ENCODE data around the gene ERFL.

The ERFL gene

DNA sequence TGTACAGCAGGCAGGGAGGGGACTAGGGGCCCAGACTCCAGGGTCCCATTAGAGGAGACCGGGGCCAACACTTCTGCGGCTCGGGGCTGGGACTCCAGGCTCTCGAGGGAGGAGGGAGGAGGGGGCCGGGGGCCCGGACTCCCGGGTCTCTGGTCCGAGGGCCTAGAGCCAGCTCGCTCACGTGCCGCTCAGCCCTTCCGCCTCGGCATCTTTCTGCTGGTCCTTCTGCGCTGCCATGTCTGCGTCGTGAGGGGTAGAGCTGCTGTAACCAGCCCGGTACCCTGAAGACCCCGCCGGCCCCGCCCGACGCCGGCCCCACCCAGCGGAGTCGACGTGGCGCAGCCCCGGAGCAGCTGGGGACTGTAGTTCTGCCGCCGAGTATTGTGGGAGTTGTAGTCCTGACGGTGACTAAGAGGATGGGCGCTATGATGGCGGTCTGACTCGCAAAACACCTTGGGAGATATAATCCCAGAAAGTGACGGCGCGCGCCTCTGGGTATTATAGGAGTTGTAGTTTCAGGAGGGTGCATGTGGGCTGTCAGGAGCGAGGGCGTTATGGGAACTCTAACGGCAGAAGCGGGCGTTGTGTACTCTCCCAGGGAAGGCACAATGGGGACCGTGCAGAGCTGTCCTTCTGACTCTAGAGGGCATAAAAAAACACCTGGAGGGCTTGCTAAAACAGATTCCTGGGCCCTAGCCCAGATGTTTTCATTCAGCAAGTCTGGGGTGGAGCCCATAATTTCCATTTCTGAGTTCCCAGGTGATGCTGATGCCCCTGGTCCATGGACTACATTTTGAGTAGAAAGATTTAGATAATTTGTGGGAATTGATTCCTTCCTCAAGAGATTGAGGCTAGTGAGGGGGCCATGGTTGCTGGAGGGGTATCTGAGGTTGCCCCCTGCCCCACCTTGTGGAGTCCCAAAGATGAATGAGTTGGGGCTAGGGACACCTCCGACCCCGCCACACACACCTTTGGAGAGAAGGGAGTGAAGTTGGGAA is 31.1 kb upstream of the ERFL start, which contains the start of gene RABAC1 (continued):
- TF ChIP-seq, protein P1, sequence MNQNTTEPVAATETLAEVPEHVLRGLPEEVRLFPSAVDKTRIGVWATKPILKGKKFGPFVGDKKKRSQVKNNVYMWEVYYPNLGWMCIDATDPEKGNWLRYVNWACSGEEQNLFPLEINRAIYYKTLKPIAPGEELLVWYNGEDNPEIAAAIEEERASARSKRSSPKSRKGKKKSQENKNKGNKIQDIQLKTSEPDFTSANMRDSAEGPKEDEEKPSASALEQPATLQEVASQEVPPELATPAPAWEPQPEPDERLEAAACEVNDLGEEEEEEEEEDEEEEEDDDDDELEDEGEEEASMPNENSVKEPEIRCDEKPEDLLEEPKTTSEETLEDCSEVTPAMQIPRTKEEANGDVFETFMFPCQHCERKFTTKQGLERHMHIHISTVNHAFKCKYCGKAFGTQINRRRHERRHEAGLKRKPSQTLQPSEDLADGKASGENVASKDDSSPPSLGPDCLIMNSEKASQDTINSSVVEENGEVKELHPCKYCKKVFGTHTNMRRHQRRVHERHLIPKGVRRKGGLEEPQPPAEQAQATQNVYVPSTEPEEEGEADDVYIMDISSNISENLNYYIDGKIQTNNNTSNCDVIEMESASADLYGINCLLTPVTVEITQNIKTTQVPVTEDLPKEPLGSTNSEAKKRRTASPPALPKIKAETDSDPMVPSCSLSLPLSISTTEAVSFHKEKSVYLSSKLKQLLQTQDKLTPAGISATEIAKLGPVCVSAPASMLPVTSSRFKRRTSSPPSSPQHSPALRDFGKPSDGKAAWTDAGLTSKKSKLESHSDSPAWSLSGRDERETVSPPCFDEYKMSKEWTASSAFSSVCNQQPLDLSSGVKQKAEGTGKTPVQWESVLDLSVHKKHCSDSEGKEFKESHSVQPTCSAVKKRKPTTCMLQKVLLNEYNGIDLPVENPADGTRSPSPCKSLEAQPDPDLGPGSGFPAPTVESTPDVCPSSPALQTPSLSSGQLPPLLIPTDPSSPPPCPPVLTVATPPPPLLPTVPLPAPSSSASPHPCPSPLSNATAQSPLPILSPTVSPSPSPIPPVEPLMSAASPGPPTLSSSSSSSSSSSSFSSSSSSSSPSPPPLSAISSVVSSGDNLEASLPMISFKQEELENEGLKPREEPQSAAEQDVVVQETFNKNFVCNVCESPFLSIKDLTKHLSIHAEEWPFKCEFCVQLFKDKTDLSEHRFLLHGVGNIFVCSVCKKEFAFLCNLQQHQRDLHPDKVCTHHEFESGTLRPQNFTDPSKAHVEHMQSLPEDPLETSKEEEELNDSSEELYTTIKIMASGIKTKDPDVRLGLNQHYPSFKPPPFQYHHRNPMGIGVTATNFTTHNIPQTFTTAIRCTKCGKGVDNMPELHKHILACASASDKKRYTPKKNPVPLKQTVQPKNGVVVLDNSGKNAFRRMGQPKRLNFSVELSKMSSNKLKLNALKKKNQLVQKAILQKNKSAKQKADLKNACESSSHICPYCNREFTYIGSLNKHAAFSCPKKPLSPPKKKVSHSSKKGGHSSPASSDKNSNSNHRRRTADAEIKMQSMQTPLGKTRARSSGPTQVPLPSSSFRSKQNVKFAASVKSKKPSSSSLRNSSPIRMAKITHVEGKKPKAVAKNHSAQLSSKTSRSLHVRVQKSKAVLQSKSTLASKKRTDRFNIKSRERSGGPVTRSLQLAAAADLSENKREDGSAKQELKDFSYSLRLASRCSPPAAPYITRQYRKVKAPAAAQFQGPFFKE (tag by site-specific recombination; IDR thresholded peaks at IDR 0.05; ENCODE audit: borderline replicate concordance) = no peak
- peak; percentile 99 for TF ChIP-seq ZBTB20 (tag by site-specific recombination; IDR thresholded peaks at IDR 0.05)
- TF ChIP-seq HOXD13 (CRISPR knock-in tag; IDR thresholded peaks at IDR 0.05; ENCODE audit: borderline replicate concordance) = no peak
- TF ChIP-seq, protein P2, sequence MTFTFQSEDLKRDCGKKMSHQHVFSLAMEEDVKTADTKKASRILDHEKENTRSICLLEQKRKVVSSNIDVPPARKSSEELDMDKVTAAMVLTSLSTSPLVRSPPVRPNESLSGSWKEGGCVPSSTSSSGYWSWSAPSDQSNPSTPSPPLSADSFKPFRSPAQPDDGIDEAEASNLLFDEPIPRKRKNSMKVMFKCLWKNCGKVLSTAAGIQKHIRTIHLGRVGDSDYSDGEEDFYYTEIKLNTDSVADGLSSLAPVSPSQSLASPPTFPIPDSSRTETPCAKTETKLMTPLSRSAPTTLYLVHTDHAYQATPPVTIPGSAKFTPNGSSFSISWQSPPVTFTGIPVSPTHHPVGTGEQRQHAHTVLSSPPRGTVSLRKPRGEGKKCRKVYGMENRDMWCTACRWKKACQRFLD (tag by site-specific recombination; IDR thresholded peaks at IDR 0.05) = no peak
- TF ChIP-seq ZNF366 (tag by site-specific recombination; conservative IDR thresholded peaks at IDR 0.05) = no peak
- TF ChIP-seq SALL2 (tag by site-specific recombination; IDR thresholded peaks at IDR 0.05; ENCODE audit: borderline replicate concordance) = no peak
- TF ChIP-seq ZNF561 (tag by site-specific recombination; IDR thresholded peaks at IDR 0.05; ENCODE audit: borderline replicate concordance) = 0 out of 2 replicates have a peak, but pooled peaks have one; percentile 39
- TF ChIP-seq ZNF121 (tag by site-specific recombination; IDR thresholded peaks at IDR 0.05) = peak; percentile 92
- peak; percentile 76 for TF ChIP-seq ZFHX2 (tag by site-specific recombination; conservative IDR thresholded peaks at IDR 0.05)
- TF ChIP-seq ZNF843 (tag by site-specific recombination; IDR thresholded peaks at IDR 0.05) = no peak; the same call in 1 of the 2 replicates
- no peak for TF ChIP-seq REPIN1 (tag by site-specific recombination; IDR thresholded peaks at IDR 0.05; ENCODE audit: low read depth)
- TF ChIP-seq ZNF2 (tag by site-specific recombination; IDR thresholded peaks at IDR 0.05) = 0 out of 2 replicates have a peak, but pooled peaks have one; percentile 44
- TF ChIP-seq BCL11A (tag by site-specific recombination; IDR thresholded peaks at IDR 0.05; ENCODE audit: low read depth) = no peak
- TF ChIP-seq ZNF521 (tag by site-specific recombination; IDR thresholded peaks at IDR 0.05) = no peak
- no peak for TF ChIP-seq ZNF140 (tag by site-specific recombination; IDR thresholded peaks at IDR 0.05)
- TF ChIP-seq TCF7L2 (IDR thresholded peaks at IDR 0.05; ENCODE audit: borderline replicate concordance, low read depth, low read length) = no peak
- no peak for TF ChIP-seq ZNF132 (tag by site-specific recombination; IDR thresholded peaks at IDR 0.05; ENCODE audit: borderline replicate concordance)
- no peak for TF ChIP-seq OSR2 (tag by site-specific recombination; IDR thresholded peaks at IDR 0.05)
- TF ChIP-seq HOXA7 (CRISPR knock-in tag; IDR thresholded peaks at IDR 0.05; ENCODE audit: borderline replicate concordance) = no peak
- peak; percentile 93 for TF ChIP-seq KLF1 (tag by site-specific recombination; IDR thresholded peaks at IDR 0.05)
- TF ChIP-seq KLF7 (tag by site-specific recombination; IDR thresholded peaks at IDR 0.05; ENCODE audit: borderline replicate concordance) = peak; percentile 99
- no peak for TF ChIP-seq ZBTB1 (tag by site-specific recombination; IDR thresholded peaks at IDR 0.05)
- TF ChIP-seq ZNF433 (tag by site-specific recombination; IDR thresholded peaks at IDR 0.05; ENCODE audit: low read depth) = no peak
- no peak; the same call in 1 of the 2 replicates for TF ChIP-seq ZNF600 (tag by site-specific recombination; IDR thresholded peaks at IDR 0.05)
- TF ChIP-seq, protein P3, sequence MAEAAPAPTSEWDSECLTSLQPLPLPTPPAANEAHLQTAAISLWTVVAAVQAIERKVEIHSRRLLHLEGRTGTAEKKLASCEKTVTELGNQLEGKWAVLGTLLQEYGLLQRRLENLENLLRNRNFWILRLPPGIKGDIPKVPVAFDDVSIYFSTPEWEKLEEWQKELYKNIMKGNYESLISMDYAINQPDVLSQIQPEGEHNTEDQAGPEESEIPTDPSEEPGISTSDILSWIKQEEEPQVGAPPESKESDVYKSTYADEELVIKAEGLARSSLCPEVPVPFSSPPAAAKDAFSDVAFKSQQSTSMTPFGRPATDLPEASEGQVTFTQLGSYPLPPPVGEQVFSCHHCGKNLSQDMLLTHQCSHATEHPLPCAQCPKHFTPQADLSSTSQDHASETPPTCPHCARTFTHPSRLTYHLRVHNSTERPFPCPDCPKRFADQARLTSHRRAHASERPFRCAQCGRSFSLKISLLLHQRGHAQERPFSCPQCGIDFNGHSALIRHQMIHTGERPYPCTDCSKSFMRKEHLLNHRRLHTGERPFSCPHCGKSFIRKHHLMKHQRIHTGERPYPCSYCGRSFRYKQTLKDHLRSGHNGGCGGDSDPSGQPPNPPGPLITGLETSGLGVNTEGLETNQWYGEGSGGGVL (tag by site-specific recombination; IDR thresholded peaks at IDR 0.05) = no peak
- no peak for TF ChIP-seq ZNF274 (IDR thresholded peaks at IDR 0.05; ENCODE audit: low read length)
- TF ChIP-seq ZNF274 (tag by site-specific recombination; IDR thresholded peaks at IDR 0.05; ENCODE audit: borderline replicate concordance) = no peak
- no peak for TF ChIP-seq ZNF112 (tag by site-specific recombination; IDR thresholded peaks at IDR 0.05)
- peak; percentile 66 for TF ChIP-seq KLF9 (tag by site-specific recombination; IDR thresholded peaks at IDR 0.05; ENCODE audit: low read depth)
- peak; percentile 13; the same call in 1 of the 2 replicates for TF ChIP-seq ZNF341 (tag by site-specific recombination; IDR thresholded peaks at IDR 0.05; ENCODE audit: low read depth)
